22Rv1 (cell line): Measurements from ENCODE around the gene CLEC12A.

Experiments
- H3K27ac ChIP-seq: fragments of 450-650 bp; 2 replicates; pipeline ENCODE4 v1.5.1; 2017
- ZFX ChIP-seq: fragments of 450-650 bp; IDR thresholded peaks from 2 replicates; pipeline ENCODE4 v1.6.1; 2017; ENCODE audit warnings: antibody characterized with exemption, borderline replicate concordance
- TF ChIP-seq, protein P1 (sequence below): fragments of 450-650 bp; IDR thresholded peaks from 2 replicates; pipeline ENCODE4 v1.5.1; 2017; ENCODE audit warnings: mild to moderate bottlenecking

The CLEC12A gene

DNA sequence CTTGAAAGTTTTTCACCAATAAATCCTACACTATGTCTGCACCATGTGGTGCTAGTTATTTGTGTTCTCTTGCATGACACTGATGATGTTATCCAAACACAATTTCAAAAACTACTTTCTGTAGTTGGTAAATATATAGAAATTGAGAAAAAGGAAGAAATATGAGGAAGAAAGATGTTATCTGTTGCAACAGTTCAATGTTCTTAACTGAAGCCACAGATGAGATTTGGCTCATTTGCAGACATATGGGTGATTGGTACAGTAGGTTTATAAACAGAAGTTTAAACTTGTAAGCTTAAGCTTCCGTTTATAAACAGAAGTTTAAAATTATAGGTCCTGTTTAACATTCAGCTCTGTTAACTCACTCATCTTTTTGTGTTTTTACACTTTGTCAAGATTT lies at the start of gene CLEC12A:
CLEC12A (plus strand) TSS at position 229 of the 400 bp plus-strand sequence. CDS start 188 bp downstream, outside the sequence.
- TF ChIP-seq ZFX = no peak
- TF ChIP-seq, protein P1, sequence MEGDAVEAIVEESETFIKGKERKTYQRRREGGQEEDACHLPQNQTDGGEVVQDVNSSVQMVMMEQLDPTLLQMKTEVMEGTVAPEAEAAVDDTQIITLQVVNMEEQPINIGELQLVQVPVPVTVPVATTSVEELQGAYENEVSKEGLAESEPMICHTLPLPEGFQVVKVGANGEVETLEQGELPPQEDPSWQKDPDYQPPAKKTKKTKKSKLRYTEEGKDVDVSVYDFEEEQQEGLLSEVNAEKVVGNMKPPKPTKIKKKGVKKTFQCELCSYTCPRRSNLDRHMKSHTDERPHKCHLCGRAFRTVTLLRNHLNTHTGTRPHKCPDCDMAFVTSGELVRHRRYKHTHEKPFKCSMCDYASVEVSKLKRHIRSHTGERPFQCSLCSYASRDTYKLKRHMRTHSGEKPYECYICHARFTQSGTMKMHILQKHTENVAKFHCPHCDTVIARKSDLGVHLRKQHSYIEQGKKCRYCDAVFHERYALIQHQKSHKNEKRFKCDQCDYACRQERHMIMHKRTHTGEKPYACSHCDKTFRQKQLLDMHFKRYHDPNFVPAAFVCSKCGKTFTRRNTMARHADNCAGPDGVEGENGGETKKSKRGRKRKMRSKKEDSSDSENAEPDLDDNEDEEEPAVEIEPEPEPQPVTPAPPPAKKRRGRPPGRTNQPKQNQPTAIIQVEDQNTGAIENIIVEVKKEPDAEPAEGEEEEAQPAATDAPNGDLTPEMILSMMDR = no peak
- no peak within 1 kb of the TSS; the same call in 1 of the 2 replicates for H3K27ac ChIP-seq

DNA sequence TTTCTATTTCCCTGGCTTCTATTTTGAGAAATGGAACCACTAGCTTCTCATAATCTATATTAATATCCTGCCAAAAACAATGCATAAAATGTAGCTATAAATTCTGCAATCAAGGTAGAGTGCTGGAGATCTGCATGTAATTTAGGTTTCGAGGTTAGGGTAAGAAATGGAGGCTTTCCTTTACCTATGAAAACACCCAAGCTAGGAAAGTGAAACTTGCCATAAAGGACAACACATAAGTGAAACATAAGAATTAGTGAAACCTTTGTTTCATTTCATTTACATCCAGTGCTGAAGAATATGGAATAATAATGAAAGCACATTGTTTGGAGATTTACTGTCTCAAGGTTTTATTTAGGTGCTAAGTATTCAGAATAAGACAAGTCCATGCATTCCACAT lies 48.8 kb upstream of the CLEC12A start:
- H3K27ac ChIP-seq = no peak overlapping the region
- no peak for TF ChIP-seq ZFX
- TF ChIP-seq, protein P1 = no peak

DNA sequence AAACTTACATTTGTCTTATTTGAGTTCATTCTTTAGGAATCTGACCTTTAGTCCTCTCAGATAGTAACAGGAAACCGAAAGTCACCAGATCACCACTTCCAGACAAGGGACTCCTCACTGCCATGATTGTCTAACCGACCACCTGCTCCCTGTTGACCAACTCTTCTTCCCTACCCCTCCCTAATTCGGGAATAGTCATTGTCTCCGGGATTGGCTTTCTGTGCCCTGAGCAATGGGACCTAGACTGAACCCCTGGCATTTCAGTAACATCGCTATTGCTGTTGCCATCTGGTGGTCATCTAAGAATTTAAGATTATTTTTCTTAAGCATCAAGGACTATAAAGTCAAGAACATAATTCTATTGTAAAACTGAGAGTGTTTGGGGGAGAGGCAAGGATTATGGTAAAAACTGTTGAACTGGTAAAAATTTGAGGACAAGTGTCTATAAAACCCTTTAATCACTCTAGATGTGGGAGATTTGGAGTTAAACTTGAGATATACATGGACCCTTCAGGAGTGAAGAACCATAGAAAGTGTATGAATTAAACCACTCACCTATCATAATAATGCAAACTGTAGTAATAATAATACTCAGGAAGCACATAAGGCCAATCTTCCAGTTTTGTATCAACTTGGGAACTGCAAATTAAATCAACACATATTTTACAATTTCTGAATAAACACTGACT lies 45.4 kb upstream of the CLEC12A start:
- H3K27ac ChIP-seq = no peak overlapping the region
- TF ChIP-seq, protein P1 = peak; percentile 83
- no peak for TF ChIP-seq ZFX

DNA sequence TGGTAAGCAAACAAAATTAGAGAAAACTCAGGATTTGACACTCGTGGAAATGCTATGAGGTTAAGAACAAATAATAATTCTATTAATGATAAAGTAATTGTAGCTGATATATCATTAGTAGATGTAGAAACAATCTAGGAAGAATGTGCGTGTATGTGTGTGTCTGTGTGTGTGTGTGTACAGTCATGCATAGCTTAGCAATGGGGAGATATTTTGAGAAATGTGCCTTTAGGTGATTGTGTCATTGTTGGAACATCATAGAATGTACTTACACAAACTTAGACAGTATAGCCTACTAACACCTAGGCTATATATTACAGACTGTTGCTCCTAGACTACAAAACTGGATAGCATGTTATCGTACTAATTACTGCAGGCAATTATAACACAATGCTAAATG lies 44.3 kb upstream of the CLEC12A start:
- TF ChIP-seq, protein P1 = no peak
- no peak for TF ChIP-seq ZFX
- no peak overlapping the region for H3K27ac ChIP-seq

DNA sequence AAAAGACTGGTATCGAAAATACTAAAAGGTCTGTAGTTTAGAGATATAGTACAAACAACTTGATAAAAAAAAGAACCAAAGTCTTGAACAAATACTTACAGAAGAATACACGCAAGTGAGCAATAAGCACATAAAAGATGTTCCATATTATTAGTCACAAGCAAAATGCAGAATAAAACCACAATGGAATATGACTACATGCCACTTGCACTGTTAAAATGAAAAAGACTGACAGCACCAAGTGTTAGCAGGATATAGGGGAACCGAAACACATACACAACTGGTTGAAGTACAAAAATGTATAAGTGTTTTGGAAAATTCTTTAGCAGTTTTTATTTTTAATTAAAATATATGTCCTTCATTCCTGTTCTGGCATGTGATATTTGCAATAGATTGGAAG lies 42.6 kb upstream of the CLEC12A start:
- TF ChIP-seq ZFX = no peak
- TF ChIP-seq, protein P1 = no peak
- no peak overlapping the region for H3K27ac ChIP-seq

DNA sequence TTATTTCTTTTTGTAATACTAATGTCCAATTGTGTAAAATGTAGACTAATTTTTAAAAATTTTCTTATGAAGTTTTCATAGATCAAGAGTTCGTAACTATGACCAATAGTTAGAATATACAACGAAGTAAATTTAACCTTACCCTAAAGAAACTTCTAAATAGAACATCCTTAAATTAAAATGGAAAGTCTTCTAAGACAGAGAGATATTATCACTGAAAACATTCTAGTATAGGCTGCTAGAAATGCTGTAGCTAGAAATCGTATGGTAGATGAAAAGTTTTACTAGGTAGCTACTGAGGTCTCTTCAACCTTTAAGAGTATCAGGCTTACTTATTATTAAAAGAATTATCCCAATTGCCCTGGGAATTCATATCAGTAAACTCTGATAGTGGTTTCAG lies 40.0 kb upstream of the CLEC12A start:
- TF ChIP-seq, protein P1 = no peak
- no peak for TF ChIP-seq ZFX
- no peak overlapping the region for H3K27ac ChIP-seq

- TF ChIP-seq, protein P1 = no peak
- no peak for TF ChIP-seq ZFX
- H3K27ac ChIP-seq = no peak within 1 kb of the TSS
These were observed 38.9 kb upstream of the CLEC12A start, which contains the start of gene CLEC2A for GRCh38 chr12:9932270-9932669. Gene CLEC2A (minus strand): TSS chr12:9932370. CDS start chr12:9932329, 41 bp downstream.
